ENCODE data around the gene SPINK5.

SPINK5 gene

DNA sequence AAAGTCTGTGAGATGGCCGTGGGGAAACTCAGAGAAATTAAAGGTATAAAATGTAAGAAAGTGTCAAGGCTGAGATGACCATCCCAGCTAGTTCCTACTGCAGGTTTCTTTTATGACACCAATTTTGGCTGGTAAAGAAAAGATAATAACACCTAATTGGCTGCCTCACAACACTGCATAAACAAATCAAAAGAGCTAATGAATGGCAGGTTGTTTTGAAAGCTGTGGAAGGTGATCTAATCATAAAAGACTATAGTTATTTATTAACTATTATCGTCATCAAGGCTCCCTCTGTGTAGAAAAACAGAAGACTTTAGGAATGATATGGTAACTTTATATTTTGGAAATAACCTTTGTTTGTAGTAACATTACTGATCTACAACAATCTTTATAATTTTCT lies 3.5 kb upstream of the SPINK5 start:
- H4K20me1 ChIP-seq (ENCODE audit: low read depth, low read length): no peaks in the 10 kb centered on the region
- TF ChIP-seq, protein P1, sequence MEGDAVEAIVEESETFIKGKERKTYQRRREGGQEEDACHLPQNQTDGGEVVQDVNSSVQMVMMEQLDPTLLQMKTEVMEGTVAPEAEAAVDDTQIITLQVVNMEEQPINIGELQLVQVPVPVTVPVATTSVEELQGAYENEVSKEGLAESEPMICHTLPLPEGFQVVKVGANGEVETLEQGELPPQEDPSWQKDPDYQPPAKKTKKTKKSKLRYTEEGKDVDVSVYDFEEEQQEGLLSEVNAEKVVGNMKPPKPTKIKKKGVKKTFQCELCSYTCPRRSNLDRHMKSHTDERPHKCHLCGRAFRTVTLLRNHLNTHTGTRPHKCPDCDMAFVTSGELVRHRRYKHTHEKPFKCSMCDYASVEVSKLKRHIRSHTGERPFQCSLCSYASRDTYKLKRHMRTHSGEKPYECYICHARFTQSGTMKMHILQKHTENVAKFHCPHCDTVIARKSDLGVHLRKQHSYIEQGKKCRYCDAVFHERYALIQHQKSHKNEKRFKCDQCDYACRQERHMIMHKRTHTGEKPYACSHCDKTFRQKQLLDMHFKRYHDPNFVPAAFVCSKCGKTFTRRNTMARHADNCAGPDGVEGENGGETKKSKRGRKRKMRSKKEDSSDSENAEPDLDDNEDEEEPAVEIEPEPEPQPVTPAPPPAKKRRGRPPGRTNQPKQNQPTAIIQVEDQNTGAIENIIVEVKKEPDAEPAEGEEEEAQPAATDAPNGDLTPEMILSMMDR (IDR thresholded peaks at IDR 0.05; ENCODE audit: insufficient read depth, low read length, poor library complexity, severe bottlenecking): no peak
- no peak for TF ChIP-seq EZH2phosphoT487 (conservative IDR thresholded peaks at IDR 0.05; ENCODE audit: low read length)

DNA sequence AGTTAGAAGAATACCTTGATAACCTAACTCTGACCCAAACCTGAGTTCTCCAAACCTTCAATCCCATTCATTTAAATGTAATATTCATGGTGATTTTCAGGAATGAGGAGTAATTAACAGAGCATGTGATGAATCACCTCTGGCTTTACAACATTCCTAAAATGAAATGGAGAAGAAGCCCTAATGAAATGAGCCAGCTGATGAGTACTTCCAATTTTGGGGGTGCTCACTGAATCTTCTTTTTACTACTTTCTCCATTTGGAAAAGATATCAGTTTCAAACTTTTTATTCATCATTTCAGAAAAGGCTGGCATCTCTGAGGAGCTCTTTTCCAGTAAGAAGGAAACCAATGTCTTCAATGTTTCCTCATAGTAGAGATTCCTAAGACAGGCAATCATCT lies 2.9 kb upstream of the SPINK5 start:
- Histone ChIP-seq H3K9me2 (replicated peaks; ENCODE audit: insufficient read depth, low read length) (no peaks in the 10 kb centered on the region), H3K27ac (ENCODE audit: low read depth, low read length) (no peak overlapping the region), H3K27me3 (ENCODE audit: low read length) (no peaks in the 10 kb centered on the region), H3K9ac (ENCODE audit: low read length) (no peak overlapping the region), H2AFZ (ENCODE audit: low read depth, low read length, severe bottlenecking) (no peak overlapping the region), H3K36me3 (ENCODE audit: low read length) (no peaks in the 10 kb centered on the region), H3K9me3 (ENCODE audit: insufficient read depth, low read length) (peaks cover 2% of the 10 kb centered on the region; the same call in 1 of the 2 replicates), H3K4me3 (ENCODE audit: insufficient read depth, low read length, poor library complexity, severe bottlenecking) (no peak overlapping the region), H3K4me2 (ENCODE audit: low read depth, low read length, poor library complexity, severe bottlenecking) (no peak overlapping the region), H3F3A (ENCODE audit: insufficient read depth) (no peaks in the 10 kb centered on the region), H3K79me2 (ENCODE audit: insufficient read depth, low read length) (no peaks in the 10 kb centered on the region), H4K20me1 (ENCODE audit: low read depth, low read length) (no peaks in the 10 kb centered on the region)
- TF ChIP-seq, protein P1 (IDR thresholded peaks at IDR 0.05; ENCODE audit: insufficient read depth, low read length, poor library complexity, severe bottlenecking): no peak
- no peak for TF ChIP-seq EZH2phosphoT487 (conservative IDR thresholded peaks at IDR 0.05; ENCODE audit: low read length)

More for the DNA sequence above, 3.5 kb upstream of the SPINK5 start:
- no peak overlapping the region for H3K4me3 ChIP-seq (ENCODE audit: insufficient read depth, low read length, poor library complexity, severe bottlenecking)
- H3K79me2 ChIP-seq (ENCODE audit: insufficient read depth, low read length): no peaks in the 10 kb centered on the region
- H3K4me2 ChIP-seq (ENCODE audit: low read depth, low read length, poor library complexity, severe bottlenecking): no peak overlapping the region
- H2AFZ ChIP-seq (ENCODE audit: low read depth, low read length, severe bottlenecking): no peak overlapping the region
- H3K36me3 ChIP-seq (ENCODE audit: low read length): no peaks in the 10 kb centered on the region
- no peaks in the 10 kb centered on the region for H3K27me3 ChIP-seq (ENCODE audit: low read length)
- H3K9ac ChIP-seq (ENCODE audit: low read length): no peak overlapping the region
- H3K9me3 ChIP-seq (ENCODE audit: insufficient read depth, low read length): peaks cover 5% of the 10 kb centered on the region; the same call in 1 of the 2 replicates
- H3F3A ChIP-seq (ENCODE audit: insufficient read depth): no peaks in the 10 kb centered on the region
- H3K27ac ChIP-seq (ENCODE audit: low read depth, low read length): no peak overlapping the region
- no peaks in the 10 kb centered on the region for H3K9me2 ChIP-seq (replicated peaks; ENCODE audit: insufficient read depth, low read length)

DNA sequence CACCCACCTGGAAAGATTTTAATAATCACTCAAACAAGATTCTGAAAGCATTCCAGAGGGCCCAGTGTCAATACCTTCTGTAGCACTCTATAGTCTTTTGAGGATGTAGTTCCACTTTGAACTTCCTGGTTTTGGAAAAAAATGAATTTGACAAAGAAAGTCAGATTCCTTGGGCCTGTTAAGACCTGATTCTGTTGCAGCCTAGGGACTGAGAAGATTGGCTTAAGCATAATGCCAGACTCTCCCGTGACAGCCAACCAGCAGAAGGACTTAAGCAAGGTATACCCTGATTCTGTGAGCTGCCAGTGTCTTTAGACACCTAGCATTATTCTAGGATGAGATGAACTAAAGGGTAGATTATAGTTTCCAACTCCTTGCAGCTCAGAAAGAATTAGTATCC lies 6.8 kb downstream of the SPINK5 start:
- no peaks in the 10 kb centered on the region for H3K36me3 ChIP-seq (ENCODE audit: low read length)
- TF ChIP-seq, protein P1 (IDR thresholded peaks at IDR 0.05; ENCODE audit: insufficient read depth, low read length, poor library complexity, severe bottlenecking): no peak
- no peak for TF ChIP-seq EZH2phosphoT487 (conservative IDR thresholded peaks at IDR 0.05; ENCODE audit: low read length)
- no peaks in the 10 kb centered on the region for H4K20me1 ChIP-seq (ENCODE audit: low read depth, low read length)
- H2AFZ ChIP-seq (ENCODE audit: low read depth, low read length, severe bottlenecking): no peak overlapping the region
- H3F3A ChIP-seq (ENCODE audit: insufficient read depth): no peaks in the 10 kb centered on the region
- H3K27me3 ChIP-seq (ENCODE audit: low read length): no peaks in the 10 kb centered on the region
- no peaks in the 10 kb centered on the region for H3K79me2 ChIP-seq (ENCODE audit: insufficient read depth, low read length)
- H3K9me2 ChIP-seq (replicated peaks; ENCODE audit: insufficient read depth, low read length): no peaks in the 10 kb centered on the region
- H3K4me2 ChIP-seq (ENCODE audit: low read depth, low read length, poor library complexity, severe bottlenecking): no peak overlapping the region
- no peak overlapping the region for H3K27ac ChIP-seq (ENCODE audit: low read depth, low read length)
- H3K9me3 ChIP-seq (ENCODE audit: insufficient read depth, low read length): no peaks in the 10 kb centered on the region
- H3K9ac ChIP-seq (ENCODE audit: low read length): no peak overlapping the region
- no peak overlapping the region for H3K4me3 ChIP-seq (ENCODE audit: insufficient read depth, low read length, poor library complexity, severe bottlenecking)
